ENCODE results near the gene EFNA1.
"Not testable (repeated sequence)": the region's sequence is repeated elsewhere in the genome, so short reads cannot be mapped to it uniquely, and the experiment has no call there.

Gene EFNA1

GRCh38 chr1:155110381-155110780 is 17.3 kb upstream of the EFNA1 start:
- H3K27me3 ChIP-seq: no peaks in the 10 kb centered on the region
- H3K9me3 ChIP-seq: no peaks in the 10 kb centered on the region
- no peaks in the 10 kb centered on the region for H3K36me3 ChIP-seq
- TF ChIP-seq CTCF (IDR thresholded peaks at IDR 0.05; ENCODE audit: low read depth, low read length): no peak
- H3K4me1 ChIP-seq: no peaks in the 10 kb centered on the region
- no peak overlapping the region for H3K4me3 ChIP-seq (ENCODE audit: low read depth, low read length)
- DNase-seq: no peak

- H3K27me3 ChIP-seq: no peaks in the 10 kb centered on the region
- H3K36me3 ChIP-seq: no peaks in the 10 kb centered on the region
- no peak for DNase-seq
- no peaks in the 10 kb centered on the region for H3K4me1 ChIP-seq
- TF ChIP-seq CTCF (IDR thresholded peaks at IDR 0.05; ENCODE audit: low read depth, low read length): no peak
- no peaks in the 10 kb centered on the region for H3K9me3 ChIP-seq
- H3K4me3 ChIP-seq (ENCODE audit: low read depth, low read length): no peak overlapping the region
These were observed 16.9 kb upstream of the EFNA1 start for GRCh38 chr1:155110826-155111225.

GRCh38 chr1:155113450-155113980 is 14.2 kb upstream of the EFNA1 start:
- no peak for DNase-seq
- Histone ChIP-seq H3K4me3 (ENCODE audit: low read depth, low read length) (no peak overlapping the region), H3K36me3 (no peaks in the 10 kb centered on the region), H3K27me3 (no peaks in the 10 kb centered on the region), H3K4me1 (no peaks in the 10 kb centered on the region), H3K9me3 (no peaks in the 10 kb centered on the region)
- TF ChIP-seq CTCF (IDR thresholded peaks at IDR 0.05; ENCODE audit: low read depth, low read length): no peak

GRCh38 chr1:155116113-155116764 is 11.4 kb upstream of the EFNA1 start:
- DNase-seq: no peak
- H3K4me1 ChIP-seq: no peaks in the 10 kb centered on the region
- TF ChIP-seq CTCF (IDR thresholded peaks at IDR 0.05; ENCODE audit: low read depth, low read length): no peak
- H3K4me3 ChIP-seq (ENCODE audit: low read depth, low read length): no peak overlapping the region
- no peaks in the 10 kb centered on the region for H3K27me3 ChIP-seq
- H3K9me3 ChIP-seq: no peaks in the 10 kb centered on the region
- no peaks in the 10 kb centered on the region for H3K36me3 ChIP-seq

- Histone ChIP-seq H3K36me3 (no peaks in the 10 kb centered on the region), H3K4me1 (no peaks in the 10 kb centered on the region), H3K9me3 (no peaks in the 10 kb centered on the region), H3K4me3 (ENCODE audit: low read depth, low read length) (no peak overlapping the region), H3K27me3 (no peaks in the 10 kb centered on the region)
- DNase-seq: no peak
- TF ChIP-seq CTCF (IDR thresholded peaks at IDR 0.05; ENCODE audit: low read depth, low read length): no peak
These were observed 10.1 kb upstream of the EFNA1 start for GRCh38 chr1:155117610-155118009.

- H3K4me3 ChIP-seq (ENCODE audit: low read depth, low read length): not testable (repeated sequence)
These were observed 9.6 kb upstream of the EFNA1 start for GRCh38 chr1:155118090-155118489.

More at GRCh38 chr1:155118090-155118489, 9.6 kb upstream of the EFNA1 start:
- not testable (repeated sequence) for H3K27me3 ChIP-seq, H3K9me3 ChIP-seq, H3K36me3 ChIP-seq, DNase-seq, H3K4me1 ChIP-seq
